GM18526 (cell line): ENCODE results near the gene DOK1.

Source experiments
- POLR2A ChIP-seq: IDR thresholded peaks from 3 replicates; pipeline ENCODE4 v1.6.1; 2011; ENCODE audit not compliant: insufficient read length; ENCODE audit errors: extremely low read depth

DOK1 gene

DNA sequence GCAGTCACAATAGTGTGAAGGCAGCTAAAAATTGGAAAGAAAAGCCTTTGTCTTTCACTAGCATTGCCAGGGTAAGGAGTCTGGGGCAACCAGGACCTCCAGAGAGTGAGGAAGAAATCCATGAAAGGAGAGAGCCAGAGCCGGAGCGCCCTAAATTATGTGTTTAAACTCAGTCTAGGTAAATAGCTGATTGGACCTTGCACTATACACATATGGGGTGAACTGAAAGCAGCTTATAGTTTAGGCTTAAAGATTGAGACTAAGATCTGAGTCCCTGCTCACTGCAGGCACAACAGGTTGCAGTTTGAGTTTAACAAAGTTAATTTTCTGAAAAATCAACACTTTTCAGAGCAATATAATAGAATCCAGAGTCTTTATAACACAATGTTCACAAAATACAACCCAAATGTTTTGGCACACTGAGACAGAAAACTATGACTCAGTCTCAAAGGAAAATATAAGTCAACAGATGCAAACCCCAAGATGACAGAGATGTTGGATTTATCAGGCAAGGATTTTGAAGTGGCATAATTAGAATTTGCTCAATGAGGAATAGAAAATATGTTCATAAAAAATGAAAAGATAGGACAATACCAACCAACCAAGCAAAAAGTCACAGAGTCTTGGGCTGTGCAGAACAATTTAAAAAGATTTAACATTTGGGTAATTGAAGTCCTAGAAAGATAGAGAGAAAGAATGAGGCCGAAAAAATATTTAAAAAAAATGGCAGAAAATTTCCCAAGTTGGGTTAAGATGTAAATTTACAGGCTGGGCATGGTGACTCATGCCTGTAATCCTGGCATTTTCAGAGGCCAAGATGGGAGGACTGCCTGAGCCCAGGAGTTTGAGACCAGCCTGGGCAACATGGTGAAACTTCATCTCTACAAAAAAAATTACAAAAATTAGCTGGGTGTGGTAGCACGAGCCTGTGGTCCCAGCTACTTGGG is 39.6 kb downstream of the DOK1 start:
- no peak for TF ChIP-seq POLR2A

DNA sequence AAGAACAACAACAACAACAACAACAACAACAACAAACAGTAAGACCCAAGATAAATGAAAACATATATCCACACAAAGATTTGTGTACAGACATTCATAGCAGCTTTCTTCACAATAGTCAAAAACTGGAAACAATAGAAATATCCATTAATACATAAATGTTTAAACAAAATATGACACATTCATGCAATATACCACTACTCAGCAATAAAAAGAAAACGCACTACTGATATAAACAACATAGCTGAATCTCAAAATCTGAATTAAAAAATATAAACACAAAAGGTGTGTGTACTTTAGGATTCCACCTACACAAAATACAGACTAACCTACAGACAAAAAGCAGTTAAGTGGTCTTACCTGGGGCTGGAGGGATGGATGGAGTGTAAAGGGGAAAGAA is 42.1 kb downstream of the DOK1 start:
- TF ChIP-seq POLR2A = no peak

DNA sequence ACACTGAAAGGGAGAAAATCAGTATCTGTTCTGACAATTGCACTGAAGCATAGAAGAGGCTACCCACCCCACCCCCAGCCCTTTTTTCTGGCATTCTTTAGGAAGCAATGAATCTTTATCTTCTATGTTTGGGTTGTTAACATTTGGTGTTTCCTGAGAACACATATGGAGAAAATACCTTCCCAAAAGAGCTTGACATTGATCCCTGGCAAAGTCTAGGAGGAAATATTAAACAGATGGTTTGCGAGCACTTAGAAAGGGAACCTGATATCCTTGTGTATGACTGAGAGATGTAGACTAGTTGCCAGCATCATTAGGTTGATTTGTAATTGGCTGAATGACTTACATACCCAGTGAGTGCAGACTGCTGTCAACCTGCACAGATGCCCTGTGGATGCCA is 42.9 kb downstream of the DOK1 start:
- no peak for TF ChIP-seq POLR2A

DNA sequence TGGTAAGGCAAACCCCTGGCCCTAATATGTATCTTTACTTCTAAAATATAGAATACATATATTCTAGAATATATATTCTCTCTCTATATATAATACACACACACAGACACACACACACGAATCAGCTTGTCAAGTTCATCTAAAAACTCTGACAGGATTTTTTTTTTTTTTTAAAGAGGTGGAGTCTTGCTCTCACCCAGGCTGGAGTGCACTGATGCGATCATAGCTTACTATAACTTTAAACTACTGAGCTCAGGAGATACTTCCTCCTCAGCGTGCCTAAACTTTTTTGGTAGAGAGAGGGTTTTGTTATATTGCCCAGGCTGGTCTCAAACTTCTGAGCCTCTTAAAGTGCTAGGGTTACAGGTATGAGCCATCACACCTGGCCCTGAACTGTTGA is 45.2 kb downstream of the DOK1 start:
- no peak for TF ChIP-seq POLR2A

DNA sequence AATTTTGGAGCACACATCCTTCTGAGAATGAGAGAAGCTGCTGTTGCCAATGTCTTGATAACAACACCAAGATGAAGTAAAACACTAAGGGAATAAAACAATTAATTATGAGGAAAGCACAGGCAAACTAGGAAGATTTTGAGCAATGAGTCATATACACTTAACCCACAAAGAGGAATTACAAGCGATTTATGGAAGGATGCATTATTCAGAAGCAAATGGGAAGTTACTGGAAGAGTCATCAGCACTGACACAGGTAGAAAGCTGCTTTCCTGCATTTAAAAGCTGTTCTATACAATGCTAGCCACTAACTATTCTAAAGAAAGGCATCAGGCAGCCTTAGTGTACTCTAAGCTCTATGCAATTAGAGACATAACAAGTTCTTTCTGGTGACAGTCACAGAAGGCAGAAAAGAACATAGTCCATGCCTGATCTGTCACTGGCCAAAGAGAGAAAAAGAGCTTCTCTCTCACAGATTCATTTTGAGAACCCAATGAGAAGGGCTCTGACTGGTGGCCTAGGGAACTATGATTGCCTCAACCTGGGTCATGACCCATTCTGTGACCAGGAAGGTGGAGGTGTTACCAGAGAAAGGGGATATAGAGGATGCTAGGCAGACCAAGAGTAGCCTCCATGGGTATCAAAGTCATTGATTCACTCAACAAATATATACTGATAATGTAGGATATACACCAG is 48.2 kb downstream of the DOK1 start:
- TF ChIP-seq POLR2A = no peak

DNA sequence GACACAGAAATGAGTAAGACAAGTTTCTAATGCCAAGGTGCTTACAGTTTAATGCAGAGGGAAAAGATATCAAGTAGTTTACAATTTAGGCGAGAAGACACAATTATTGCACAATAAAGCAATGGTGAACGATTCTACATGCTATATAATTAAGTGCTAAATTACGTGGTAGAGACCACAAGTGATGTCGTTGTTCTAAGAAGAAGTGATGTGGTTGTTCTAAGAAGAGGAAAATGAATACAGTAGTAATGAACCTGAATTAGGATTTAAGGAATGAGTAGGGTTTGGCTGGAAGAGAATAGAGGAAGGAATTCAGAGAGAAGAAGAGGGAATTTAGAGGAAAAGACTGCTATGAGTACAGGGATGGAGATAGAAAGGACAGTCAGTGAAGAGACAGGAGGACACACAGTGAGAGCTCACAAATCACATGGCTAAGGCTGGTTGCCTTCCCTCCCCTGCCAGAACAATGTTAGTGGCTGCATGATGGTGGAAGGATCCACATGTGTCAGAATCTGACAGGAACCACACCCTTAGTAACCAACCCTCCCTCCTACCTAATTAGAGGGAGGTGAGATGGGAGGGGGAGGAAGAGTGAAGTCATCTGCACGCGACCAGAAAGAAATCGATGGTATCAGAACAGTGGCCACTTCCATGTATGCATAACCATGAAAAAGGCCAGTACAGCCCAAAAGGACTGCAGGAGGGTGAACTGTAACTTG is 48.9 kb downstream of the DOK1 start:
- TF ChIP-seq POLR2A = no peak

DNA sequence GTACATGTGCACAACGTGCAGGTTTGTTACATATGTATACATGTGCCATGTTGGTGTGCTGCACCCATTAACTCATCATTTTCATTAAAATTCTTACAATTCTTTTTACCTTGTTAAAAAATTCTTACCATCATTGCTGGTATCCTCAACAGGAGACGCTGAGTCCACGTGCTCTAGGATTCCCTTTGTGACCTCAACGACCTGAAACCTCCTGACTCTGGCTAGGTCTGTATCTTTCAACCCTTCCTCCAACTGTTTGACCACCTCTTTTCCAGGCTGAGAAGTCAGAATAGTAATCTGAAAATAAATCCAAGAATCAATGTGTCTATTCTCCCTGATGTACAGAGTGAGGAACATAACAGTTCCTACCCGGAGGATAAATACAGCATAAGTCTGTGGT is 52.4 kb downstream of the DOK1 start:
- no peak for TF ChIP-seq POLR2A
